ENCODE results near the gene RNF126.

RNF126 gene

DNA sequence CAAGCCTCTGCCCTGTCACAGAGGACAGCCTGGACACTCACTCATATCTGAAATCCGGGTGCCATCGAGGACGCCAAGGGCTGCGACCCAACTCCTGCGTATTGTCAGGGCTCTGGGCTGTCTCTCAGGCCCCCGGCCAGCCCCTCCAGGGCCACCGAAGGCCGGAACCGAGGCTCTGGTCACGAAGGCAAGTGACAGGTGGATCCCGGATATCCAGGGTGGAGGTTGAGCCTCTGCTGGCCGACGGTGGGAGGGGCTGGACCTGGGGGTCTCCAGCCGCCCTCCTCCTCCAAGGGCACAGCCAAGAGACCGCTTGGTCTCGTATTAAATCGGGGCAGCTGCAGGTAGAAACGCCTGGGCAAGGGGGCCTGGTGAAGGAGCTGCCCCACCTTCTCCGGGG is 5.4 kb downstream of the RNF126 start:
- DNase-seq (ENCODE audit: insufficient read length, low spot score) (no peak), FAIRE-seq (no peak)
- TF ChIP-seq, protein P1, sequence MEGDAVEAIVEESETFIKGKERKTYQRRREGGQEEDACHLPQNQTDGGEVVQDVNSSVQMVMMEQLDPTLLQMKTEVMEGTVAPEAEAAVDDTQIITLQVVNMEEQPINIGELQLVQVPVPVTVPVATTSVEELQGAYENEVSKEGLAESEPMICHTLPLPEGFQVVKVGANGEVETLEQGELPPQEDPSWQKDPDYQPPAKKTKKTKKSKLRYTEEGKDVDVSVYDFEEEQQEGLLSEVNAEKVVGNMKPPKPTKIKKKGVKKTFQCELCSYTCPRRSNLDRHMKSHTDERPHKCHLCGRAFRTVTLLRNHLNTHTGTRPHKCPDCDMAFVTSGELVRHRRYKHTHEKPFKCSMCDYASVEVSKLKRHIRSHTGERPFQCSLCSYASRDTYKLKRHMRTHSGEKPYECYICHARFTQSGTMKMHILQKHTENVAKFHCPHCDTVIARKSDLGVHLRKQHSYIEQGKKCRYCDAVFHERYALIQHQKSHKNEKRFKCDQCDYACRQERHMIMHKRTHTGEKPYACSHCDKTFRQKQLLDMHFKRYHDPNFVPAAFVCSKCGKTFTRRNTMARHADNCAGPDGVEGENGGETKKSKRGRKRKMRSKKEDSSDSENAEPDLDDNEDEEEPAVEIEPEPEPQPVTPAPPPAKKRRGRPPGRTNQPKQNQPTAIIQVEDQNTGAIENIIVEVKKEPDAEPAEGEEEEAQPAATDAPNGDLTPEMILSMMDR (IDR thresholded peaks at IDR 0.05; ENCODE audit: insufficient read depth, missing control alignments): no peak

DNA sequence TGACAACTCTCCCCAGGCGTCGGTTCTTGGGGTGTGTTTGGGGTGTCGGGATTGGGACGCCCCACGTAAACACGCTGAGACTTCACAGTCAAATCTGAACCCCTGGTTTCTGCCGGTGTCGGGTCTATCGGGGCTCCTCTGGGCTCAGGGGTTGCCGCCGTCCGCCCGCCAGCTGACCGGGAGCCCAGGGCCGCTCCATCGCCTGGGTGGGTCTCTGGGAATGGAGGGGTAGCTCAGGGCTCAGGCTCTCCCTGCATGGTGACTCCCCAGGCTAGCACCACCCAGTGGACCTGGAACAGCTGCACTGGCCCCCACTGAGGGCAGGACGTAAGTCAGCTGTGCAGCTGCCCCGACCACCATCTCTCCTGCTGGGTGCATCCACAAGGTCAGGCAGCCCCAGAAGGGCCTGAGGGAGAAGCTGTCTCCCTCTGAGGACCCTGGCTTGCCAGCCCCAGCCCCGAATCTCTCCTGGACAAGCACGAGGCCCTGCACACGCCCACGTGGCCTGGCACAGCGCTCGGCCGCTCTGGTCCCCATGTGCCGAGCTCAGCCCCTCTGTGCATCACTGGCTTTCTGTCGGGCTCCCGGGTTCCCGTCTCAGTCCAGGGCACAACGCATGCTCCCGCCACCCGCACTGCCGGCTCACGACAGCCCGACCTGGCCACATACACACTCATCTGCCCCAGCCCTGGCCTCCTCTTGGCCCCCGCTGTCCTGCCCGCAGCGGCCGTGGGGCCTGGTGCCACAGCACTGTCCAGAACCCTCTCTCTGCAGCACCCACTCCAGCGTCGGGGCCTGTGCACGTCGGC is 6.1 kb downstream of the RNF126 start:
- FAIRE-seq (no peak), DNase-seq (ENCODE audit: insufficient read length, low spot score) (no peak)
- TF ChIP-seq, protein P1 (IDR thresholded peaks at IDR 0.05; ENCODE audit: insufficient read depth, missing control alignments): no peak

DNA sequence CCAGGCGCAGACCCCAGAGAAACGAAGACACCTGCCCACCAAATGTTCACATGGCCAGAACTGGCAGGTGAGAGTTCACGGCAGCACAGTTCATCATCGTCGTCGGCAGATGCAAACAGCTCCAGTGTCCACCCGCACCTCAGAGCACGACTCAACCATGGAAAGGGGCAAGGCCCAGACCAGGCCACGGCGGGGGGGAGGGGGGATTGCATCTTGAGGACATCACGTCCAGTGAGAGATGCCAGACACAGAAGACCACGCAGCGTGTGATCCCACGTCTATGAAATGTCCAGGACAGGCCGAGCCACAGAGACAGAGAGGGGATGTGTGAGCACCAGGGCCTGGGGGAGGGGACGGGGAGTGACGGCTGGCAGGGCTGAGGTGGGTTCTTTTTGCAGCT is 7.3 kb downstream of the RNF126 start:
- DNase-seq (ENCODE audit: insufficient read length, low spot score): no peak
- no peak for FAIRE-seq
- TF ChIP-seq, protein P1 (IDR thresholded peaks at IDR 0.05; ENCODE audit: insufficient read depth, missing control alignments): no peak

DNA sequence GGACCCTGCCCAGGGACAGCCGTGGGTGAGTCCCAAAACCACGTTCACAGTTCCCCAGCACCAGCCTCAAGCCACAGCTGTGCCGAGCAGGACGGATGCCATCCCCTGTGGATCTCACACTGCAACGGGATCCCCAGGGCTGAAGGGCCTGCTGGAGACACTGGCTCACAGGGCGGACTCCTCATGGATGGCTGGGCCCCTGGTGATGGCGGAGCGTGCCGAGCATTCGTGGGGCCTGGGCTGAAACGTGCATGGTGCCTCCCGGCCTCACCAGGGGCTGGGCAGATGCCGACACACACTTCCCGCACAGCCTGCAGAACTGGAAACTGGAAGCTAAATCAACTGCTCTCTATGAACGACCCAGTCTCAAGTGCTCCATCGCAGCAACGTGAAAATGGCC is 9.6 kb downstream of the RNF126 start:
- TF ChIP-seq, protein P1 (IDR thresholded peaks at IDR 0.05; ENCODE audit: insufficient read depth, missing control alignments): no peak
- no peak for DNase-seq (ENCODE audit: insufficient read length, low spot score)
- FAIRE-seq: no peak

DNA sequence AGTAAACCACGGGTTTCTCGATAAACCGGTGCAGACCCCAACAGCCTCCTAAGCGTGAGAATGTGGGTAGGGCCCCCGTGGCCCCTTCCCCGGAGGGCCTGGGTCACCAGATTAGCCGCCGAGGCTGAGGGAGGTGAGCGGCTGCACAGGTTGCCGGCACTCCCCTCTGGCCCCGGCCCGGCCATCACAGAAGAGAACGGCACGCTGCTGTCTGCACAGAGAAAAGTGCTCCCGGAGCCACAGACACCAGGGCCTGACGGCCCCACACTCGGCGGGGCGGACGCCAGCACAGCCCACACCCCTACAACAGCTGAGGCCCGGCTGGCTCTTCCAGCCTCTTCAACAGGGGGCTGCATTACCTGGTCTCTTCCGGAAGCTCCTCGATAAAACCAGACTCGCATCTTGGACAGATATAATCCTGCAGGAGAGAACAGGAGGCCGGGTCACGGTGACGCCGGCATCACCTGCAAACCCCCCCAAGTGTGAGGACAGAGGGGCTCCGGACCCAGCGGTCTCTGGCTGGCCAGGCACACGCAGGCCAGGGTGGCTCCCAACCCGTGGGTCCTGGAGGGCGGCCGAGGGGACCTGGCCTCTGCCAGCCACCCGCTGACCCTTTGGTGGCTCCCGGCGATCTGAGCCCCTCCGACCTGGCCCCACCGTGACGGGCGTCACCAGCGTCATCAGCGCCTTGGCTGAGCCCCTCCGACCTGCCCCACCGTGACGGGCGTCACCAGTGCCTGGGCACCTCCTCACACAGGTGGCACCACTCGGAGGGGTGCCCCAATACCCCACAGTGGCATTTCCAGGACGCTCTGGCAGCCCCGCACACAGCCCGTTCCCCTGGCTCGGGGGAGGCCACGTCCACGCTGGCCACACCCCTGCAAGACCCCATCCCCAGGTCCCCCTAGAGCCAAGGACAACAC is 10.3 kb downstream of the RNF126 start:
- TF ChIP-seq, protein P1 (IDR thresholded peaks at IDR 0.05; ENCODE audit: insufficient read depth, missing control alignments): no peak
- no peak for DNase-seq (ENCODE audit: insufficient read length, low spot score)
- no peak for FAIRE-seq

DNA sequence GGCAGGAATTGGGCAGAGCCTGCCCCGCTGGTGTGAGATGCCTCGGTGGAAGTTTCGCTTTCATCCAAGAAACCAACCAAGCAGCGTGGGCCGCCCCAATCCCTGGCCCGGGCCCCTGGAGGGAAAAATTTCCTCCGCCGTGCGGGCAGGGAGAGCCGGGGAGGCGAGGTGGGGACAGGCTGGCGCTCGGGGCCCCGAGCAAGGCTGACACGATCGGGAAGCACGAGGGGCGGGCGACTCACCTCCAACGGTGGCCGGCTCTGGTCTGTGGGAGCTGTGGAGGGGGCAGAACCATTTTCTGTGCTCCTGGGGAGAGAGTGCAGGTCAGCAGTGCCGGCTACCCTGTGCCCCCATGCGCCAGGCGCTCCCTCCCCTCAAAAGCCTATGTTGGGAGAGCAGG is 11.0 kb downstream of the RNF126 start:
- FAIRE-seq: no peak
- DNase-seq (ENCODE audit: insufficient read length, low spot score): no peak

More for the DNA sequence above, 11.0 kb downstream of the RNF126 start:
- TF ChIP-seq, protein P1 (IDR thresholded peaks at IDR 0.05; ENCODE audit: insufficient read depth, missing control alignments): no peak
